ENCODE results near the gene CAMTA1. TPM values are rescaled to one million over a fixed set of nuclear protein-coding genes. Genes with fewer than 3 reads are reported as not detected.

Gene CAMTA1
- total and polyA plus RNA-seq, 9 of the 15 experiments (the other 6 are each of a cell fraction or from before 2014, with no cell fraction given) = 43.9 to 161 (median 65.9) TPM

GRCh38 chr1:7558041-7558461 lies 772.8 kb downstream of the CAMTA1 start (continued):
- TF ChIP-seq HMBOX1 (IDR thresholded peaks at IDR 0.05) (no peak), CEBPB (tag; IDR thresholded peaks at IDR 0.05) (no peak), YBX1 (IDR thresholded peaks at IDR 0.05) (no peak), THAP12 (CRISPR knock-in tag; IDR thresholded peaks at IDR 0.05) (no peak), ZNF121 (CRISPR knock-in tag; conservative IDR thresholded peaks at IDR 0.05) (no peak)

- Histone ChIP-seq H3K27me3 (ENCODE audit: control insufficient read depth in 2 of 2, insufficient read depth in 2 of 2, low read length in 2 of 2) (peaks cover 39 to 87% of the 10 kb centered on the region in 2 experiments; a peak in 3 of 5 replicates), H3K4me2 (ENCODE audit: insufficient read depth, low read length) (no peak overlapping the region), H2AFZ (ENCODE audit: low read depth, low read length) (no peak overlapping the region), H3K9ac (ENCODE audit: insufficient read depth in 1 of 2, low read depth in 2 of 2, low read length in 2 of 2) (no peak overlapping the region; a peak in 1 of 4 replicates), H4K20me1 (replicated peaks; ENCODE audit: control insufficient read depth, insufficient read depth, low read length) (peaks cover 27% of the 10 kb centered on the region), H3K27ac (ENCODE audit: extremely low read depth, low read depth, low read length) (no peak overlapping the region), H3K4me3 (no peak overlapping the region), H3K9me1 (ENCODE audit: control insufficient read depth, insufficient read depth, low read length) (no peaks in the 10 kb centered on the region), H3K36me3 (ENCODE audit: control insufficient read depth, insufficient read depth, low read length) (no peaks in the 10 kb centered on the region), H3K9me3 (replicated peaks; ENCODE audit: control insufficient read depth, insufficient read depth, low read depth, low read length) (no peaks in the 10 kb centered on the region), H3K79me2 (ENCODE audit: control insufficient read depth, insufficient read depth, low read length) (no peaks in the 10 kb centered on the region), H3K4me1 (replicated peaks in 1 of 2; ENCODE audit: control insufficient read depth in 2 of 2, insufficient read depth in 2 of 2, low read length in 2 of 2) (peaks cover 0 to 8% of the 10 kb centered on the region in 2 experiments; a peak in 1 of 5 replicates)
- under 1% methylated on average over 10 of the region's 10 CpGs for WGBS (ENCODE audit: insufficient coverage, low coverage, missing lambda C conversion rate)
- ATAC-seq (no peak), DNase-seq (ENCODE audit: extremely low read depth in 1 of 4, low spot score in 3 of 4) (no peak), FAIRE-seq (no peak)
- in situ Hi-C loops (cut with MboI) = no loop called here
- intact Hi-C loops (cut with micrococcal nuclease) = no loop called here
- ChIA-PET POLR2A (interaction anchor here (0.7 kb wide), 1 partner anchor 30 kb away, joined by 3 read pairs; no protein-coding TSS in a partner anchor), CTCF (ENCODE audit: low intra/inter-chr PET ratio) (no interaction called here)
- BruUV-seq (replicated peaks) = no TSS peak
- TF ChIP-seq NRF1 (conservative IDR thresholded peaks at IDR 0.05 in 1 of 2, IDR thresholded peaks at IDR 0.05 in 1 of 2) = no peak
- TF ChIP-seq PHF20 (IDR thresholded peaks at IDR 0.05; ENCODE audit: partially characterized antibody) = no peak
- TF ChIP-seq HINFP (tag; conservative IDR thresholded peaks at IDR 0.05; ENCODE audit: low read depth) = no peak
- no peak for TF ChIP-seq ZNF354B (CRISPR knock-in tag; IDR thresholded peaks at IDR 0.05)
- no peak for TF ChIP-seq PHF8 (IDR thresholded peaks at IDR 0.05; ENCODE audit: borderline replicate concordance, low read length)
- no peak for TF ChIP-seq RBM15 (IDR thresholded peaks at IDR 0.05; ENCODE audit: insufficient read depth, low read length)
- no peak for TF ChIP-seq CCAR2 (IDR thresholded peaks at IDR 0.05; ENCODE audit: low read depth, low read length)
- no peak for TF ChIP-seq TRIM28 (IDR thresholded peaks at IDR 0.05)
- no peak for TF ChIP-seq HNRNPL (IDR thresholded peaks at IDR 0.05; ENCODE audit: low read depth, low read length)
- no peak for TF ChIP-seq NR2F6 (CRISPR knock-in tag; IDR thresholded peaks at IDR 0.05)
- TF ChIP-seq TCF7 (IDR thresholded peaks at IDR 0.05; ENCODE audit: borderline replicate concordance) = no peak
- TF ChIP-seq MCM3 (IDR thresholded peaks at IDR 0.05) = no peak
- TF ChIP-seq MTF1 (CRISPR knock-in tag; IDR thresholded peaks at IDR 0.05; ENCODE audit: borderline replicate concordance) = no peak
Observed at GRCh38 chr1:7558481-7558880, 773.2 kb downstream of the CAMTA1 start.
